ENCODE measurements around the gene DNER.

The DNER gene

DNA sequence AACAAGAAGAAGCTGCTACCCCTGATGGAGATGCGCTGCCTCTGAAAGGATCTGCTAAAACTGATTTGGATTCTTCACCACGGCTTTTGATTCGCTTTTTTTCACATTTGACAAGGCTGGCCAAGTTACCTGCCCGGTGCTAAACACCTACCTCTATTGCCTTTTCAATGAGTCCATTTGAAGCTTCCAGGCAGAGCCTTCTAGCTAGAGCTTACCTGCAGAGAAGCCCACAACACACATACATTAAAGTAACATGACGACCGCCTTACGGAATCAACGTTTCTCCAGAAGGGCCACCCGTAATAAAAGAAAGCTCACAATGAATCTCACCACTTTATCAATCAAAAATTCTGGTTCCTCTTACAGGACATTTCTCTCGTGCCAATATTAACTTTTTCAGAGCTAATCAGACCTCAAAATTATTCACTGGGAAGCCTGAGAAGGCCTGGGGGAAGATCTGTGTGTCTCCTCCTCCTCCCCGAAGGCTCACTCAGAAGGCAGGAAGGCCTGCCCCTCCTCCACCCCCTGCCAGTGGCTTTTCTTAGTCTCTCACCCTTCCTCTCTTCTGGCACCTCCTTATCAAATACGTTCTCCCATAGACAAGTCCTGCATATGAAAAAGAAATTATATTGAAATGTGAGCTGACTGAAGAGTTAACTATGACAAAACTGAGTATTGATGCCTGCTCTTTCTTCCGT, 171.0 kb downstream of the DNER start:
- TF ChIP-seq, protein P1, sequence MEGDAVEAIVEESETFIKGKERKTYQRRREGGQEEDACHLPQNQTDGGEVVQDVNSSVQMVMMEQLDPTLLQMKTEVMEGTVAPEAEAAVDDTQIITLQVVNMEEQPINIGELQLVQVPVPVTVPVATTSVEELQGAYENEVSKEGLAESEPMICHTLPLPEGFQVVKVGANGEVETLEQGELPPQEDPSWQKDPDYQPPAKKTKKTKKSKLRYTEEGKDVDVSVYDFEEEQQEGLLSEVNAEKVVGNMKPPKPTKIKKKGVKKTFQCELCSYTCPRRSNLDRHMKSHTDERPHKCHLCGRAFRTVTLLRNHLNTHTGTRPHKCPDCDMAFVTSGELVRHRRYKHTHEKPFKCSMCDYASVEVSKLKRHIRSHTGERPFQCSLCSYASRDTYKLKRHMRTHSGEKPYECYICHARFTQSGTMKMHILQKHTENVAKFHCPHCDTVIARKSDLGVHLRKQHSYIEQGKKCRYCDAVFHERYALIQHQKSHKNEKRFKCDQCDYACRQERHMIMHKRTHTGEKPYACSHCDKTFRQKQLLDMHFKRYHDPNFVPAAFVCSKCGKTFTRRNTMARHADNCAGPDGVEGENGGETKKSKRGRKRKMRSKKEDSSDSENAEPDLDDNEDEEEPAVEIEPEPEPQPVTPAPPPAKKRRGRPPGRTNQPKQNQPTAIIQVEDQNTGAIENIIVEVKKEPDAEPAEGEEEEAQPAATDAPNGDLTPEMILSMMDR (IDR thresholded peaks at IDR 0.05; ENCODE audit: low read depth, low read length) = no peak

DNA sequence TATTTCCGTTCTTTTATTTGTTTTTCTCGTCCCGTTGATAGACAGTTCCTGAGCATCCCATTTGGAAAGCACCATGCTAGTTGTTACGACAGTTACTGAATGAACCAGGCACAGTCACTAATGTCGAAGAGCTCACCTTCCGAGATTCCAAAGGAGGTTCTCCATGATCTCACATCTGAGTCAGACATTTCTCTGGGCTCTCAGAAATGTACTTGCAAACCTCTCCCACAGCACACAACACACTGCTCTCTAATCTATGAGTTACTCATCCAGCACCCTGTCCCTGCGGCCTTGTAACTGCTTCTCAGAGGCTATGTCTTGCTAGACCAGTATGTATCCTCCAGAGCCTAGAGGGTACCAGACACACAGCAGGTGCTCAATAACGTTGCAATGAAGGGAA, 174.7 kb downstream of the DNER start:
- DNase-seq (ENCODE audit: extremely low read depth, low read depth) = no peak
- TF ChIP-seq, protein P1 (IDR thresholded peaks at IDR 0.05; ENCODE audit: low read depth, low read length) = no peak

More for the DNA sequence above, 171.0 kb downstream of the DNER start:
- DNase-seq (ENCODE audit: extremely low read depth, low read depth) = no peak

DNA sequence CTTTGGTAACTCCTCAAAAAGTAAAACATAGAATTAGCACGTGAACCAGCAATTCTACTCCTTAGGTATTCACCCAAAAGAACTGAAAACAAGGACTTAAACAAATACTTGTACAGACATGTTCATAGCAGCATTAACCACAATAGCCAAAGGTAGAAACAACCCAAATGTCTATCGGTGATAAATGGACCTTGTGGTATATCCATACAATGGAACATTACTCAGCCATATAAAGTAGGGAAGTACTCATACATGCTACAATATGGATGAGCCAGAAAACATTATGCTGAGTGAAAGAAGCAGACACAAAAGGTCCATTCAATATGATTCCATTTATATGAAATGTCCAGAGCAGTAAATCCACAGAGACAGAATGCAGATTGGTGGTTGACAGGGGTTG, 182.8 kb downstream of the DNER start:
- TF ChIP-seq, protein P1 (IDR thresholded peaks at IDR 0.05; ENCODE audit: low read depth, low read length) = no peak
- no peak for DNase-seq (ENCODE audit: extremely low read depth, low read depth)

DNA sequence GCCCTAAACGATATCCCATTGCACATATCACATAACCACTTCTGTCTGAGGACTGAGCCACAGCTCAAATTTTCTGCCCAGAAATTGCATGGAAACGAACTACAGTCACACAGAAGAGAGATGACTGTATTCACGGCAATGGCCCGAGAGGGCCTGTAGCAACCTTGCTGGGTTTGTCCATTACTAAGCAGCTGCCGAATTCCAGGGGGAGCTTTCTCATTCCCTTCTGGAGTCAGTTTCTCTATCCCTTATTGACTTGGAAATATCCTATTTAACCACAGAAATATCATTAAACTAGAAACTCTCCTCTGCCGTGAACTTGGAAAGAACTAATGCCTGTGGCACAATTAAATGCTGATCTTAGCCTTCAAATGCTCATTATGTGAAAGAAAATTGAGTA, 183.9 kb downstream of the DNER start:
- TF ChIP-seq, protein P1 (IDR thresholded peaks at IDR 0.05; ENCODE audit: low read depth, low read length) = no peak
- DNase-seq (ENCODE audit: extremely low read depth, low read depth) = no peak

DNA sequence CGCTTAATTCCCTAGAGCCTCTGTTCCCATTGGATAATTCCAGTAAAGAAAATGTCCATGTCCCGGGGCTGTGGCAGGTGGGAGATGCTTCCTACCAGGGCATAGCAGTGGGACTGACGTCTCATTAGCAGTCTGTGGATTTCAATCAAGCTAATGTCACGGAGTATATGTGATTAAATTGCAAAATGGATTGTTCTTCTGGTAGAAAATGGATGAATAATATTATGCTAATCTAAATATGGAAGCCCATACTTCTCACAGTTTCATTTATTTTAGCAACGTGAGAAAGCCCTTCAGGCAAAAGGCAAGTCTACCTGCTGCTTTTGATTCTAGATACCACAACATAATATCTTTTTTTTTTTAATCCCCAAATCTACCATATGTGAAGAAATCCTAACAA, 185.5 kb downstream of the DNER start:
- TF ChIP-seq, protein P1 (IDR thresholded peaks at IDR 0.05; ENCODE audit: low read depth, low read length) = no peak
- no peak for DNase-seq (ENCODE audit: extremely low read depth, low read depth)

DNA sequence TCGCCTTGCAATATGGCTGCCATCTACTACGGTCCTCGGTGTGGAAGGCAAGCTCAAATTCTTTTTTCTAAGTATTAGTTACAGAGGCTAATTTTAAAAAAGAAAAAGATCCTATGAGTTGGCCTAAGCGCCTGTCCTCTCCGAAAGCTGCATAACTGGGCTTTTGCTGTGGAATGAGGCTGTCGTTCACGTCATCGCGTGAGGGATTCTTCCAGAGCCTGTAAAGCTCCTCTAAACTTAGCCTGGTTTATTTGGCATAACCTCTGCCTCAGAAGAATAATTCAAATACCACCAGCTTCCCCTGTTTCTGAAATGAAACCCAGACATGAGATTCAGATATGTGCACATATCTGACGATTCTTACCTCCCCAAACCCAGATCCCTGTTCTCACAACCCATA, 187.4 kb downstream of the DNER start:
- TF ChIP-seq, protein P1 (IDR thresholded peaks at IDR 0.05; ENCODE audit: low read depth, low read length) = no peak
- DNase-seq (ENCODE audit: extremely low read depth, low read depth) = no peak

DNA sequence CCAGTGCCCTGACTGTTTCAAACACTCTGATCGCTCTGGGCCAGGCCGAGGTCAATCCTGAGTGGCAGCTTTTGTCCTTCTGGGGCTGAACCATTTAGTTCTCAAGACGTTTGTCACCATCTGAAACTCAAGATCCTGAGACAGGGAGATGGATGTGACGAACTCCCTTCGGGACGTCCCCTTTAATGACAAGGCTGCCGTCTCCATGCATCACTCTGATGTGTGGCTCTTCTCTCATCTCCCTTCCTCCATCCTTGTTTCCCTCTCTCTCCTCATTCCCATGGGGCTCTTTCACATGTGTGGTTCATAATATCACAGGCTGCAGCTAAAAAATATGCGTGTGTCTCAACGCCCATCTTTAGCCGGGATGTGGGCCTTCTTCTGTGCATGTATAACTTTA, 189.6 kb downstream of the DNER start:
- TF ChIP-seq, protein P1 (IDR thresholded peaks at IDR 0.05; ENCODE audit: low read depth, low read length) = no peak
- DNase-seq (ENCODE audit: extremely low read depth, low read depth) = no peak
